ENCODE results near the gene ATRIP.
"Not testable (repeated sequence)": the region's sequence is repeated elsewhere in the genome, so short reads cannot be mapped to it uniquely, and the experiment has no call there.

The ATRIP gene

GRCh38 chr3:48472673-48472922 lies 26.1 kb downstream of the ATRIP start:
- DNase-seq: no peak

- peak; percentile 47 for DNase-seq
These were observed 26.5 kb downstream of the ATRIP start for GRCh38 chr3:48472923-48473616.

- no peak for DNase-seq
These were observed 27.0 kb downstream of the ATRIP start for GRCh38 chr3:48473617-48473952.

- DNase-seq: not testable (repeated sequence)
These were observed 27.5 kb downstream of the ATRIP start for GRCh38 chr3:48474031-48474430.

- DNase-seq: no peak
These were observed 28.1 kb downstream of the ATRIP start for GRCh38 chr3:48474619-48475018.

- no peak for DNase-seq
These were observed 28.7 kb downstream of the ATRIP start for GRCh38 chr3:48475188-48475587.

GRCh38 chr3:48476426-48477053 lies 30.0 kb downstream of the ATRIP start:
- DNase-seq: no peak

- DNase-seq: no peak
These were observed 31.5 kb downstream of the ATRIP start for GRCh38 chr3:48477959-48478520.

- DNase-seq: no peak
These were observed 32.4 kb downstream of the ATRIP start for GRCh38 chr3:48478626-48479555.

- not testable (repeated sequence) for DNase-seq
These were observed 34.4 kb downstream of the ATRIP start for GRCh38 chr3:48480891-48481290.

GRCh38 chr3:48482822-48483221 lies 36.3 kb downstream of the ATRIP start:
- DNase-seq: not testable (repeated sequence)

GRCh38 chr3:48486952-48487351 lies 40.4 kb downstream of the ATRIP start:
- DNase-seq: no peak

GRCh38 chr3:48492461-48493202 lies 46.1 kb downstream of the ATRIP start:
- DNase-seq: no peak

GRCh38 chr3:48493203-48493501 lies 46.6 kb downstream of the ATRIP start:
- DNase-seq: no peak

- no peak for DNase-seq
These were observed 54.1 kb downstream of the ATRIP start for GRCh38 chr3:48500656-48501055.

GRCh38 chr3:48501196-48501595 lies 54.7 kb downstream of the ATRIP start:
- DNase-seq: no peak

- no peak for DNase-seq
These were observed 55.6 kb downstream of the ATRIP start for GRCh38 chr3:48502121-48502520.

GRCh38 chr3:48502728-48503168 lies 56.2 kb downstream of the ATRIP start:
- no peak for DNase-seq

GRCh38 chr3:48503401-48504050 lies 57.0 kb downstream of the ATRIP start:
- DNase-seq: no peak

GRCh38 chr3:48504051-48504946 lies 57.8 kb downstream of the ATRIP start, which contains the start of gene SHISA5:
Gene SHISA5, minus strand, starts transcription at chr3:48504174. Its CDS starts 80 bp downstream, at chr3:48504094.
- no peak for DNase-seq

- DNase-seq: no peak
These were observed 58.6 kb downstream of the ATRIP start for GRCh38 chr3:48505146-48505545.
